Epithelial cell of esophagus (primary cell): ENCODE results near the gene ZFYVE1.
"Not testable (repeated sequence)": the region's sequence is repeated elsewhere in the genome, so short reads cannot be mapped to it uniquely, and the experiment has no call there.

Source experiments
- DNase-seq: peaks from one replicate; pipeline ENCODE4 v3.0.0; 2010; ENCODE audit warnings: low read depth
- H3K4me3 ChIP-seq: 2 replicates; pipeline ENCODE4 v1.5.1; 2011; ENCODE audit warnings: mild to moderate bottlenecking, low read length, control low read depth
- CTCF ChIP-seq: IDR thresholded peaks from 2 replicates; pipeline ENCODE4 v1.5.1; 2011; ENCODE audit warnings: low read depth, mild to moderate bottlenecking, low read length, control low read depth, inconsistent platforms; ENCODE audit not compliant: insufficient read depth; ENCODE audit errors: missing control alignments

The ZFYVE1 gene

DNA sequence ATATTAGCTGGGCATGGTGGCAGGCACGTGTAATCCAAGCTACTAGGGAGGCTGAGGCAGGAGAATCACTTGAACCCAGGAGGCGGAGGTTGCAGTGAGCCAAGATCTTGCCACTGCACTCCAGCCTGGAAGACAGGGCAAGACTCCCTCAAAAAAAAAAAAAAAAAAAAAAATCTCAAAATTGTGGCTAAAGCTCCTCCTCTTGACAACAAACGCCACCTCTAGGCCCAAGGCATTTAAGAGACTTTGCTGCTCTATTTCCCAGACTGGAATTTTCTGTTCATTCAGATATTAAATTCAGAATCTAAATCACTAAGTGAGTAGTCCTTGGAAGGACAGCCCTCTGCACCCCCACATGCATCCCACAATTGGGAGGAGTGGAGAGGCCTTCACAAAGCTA, 1.4 kb downstream of the ZFYVE1 start:
- no peak for TF ChIP-seq CTCF
- peak overlapping the region; percentile 76 for H3K4me3 ChIP-seq
- peak; percentile 22 for DNase-seq

- no peak overlapping the region for H3K4me3 ChIP-seq
- TF ChIP-seq CTCF = no peak
- DNase-seq = no peak
These were observed 4.9 kb downstream of the ZFYVE1 start for GRCh38 chr14:73022051-73022450.

DNA sequence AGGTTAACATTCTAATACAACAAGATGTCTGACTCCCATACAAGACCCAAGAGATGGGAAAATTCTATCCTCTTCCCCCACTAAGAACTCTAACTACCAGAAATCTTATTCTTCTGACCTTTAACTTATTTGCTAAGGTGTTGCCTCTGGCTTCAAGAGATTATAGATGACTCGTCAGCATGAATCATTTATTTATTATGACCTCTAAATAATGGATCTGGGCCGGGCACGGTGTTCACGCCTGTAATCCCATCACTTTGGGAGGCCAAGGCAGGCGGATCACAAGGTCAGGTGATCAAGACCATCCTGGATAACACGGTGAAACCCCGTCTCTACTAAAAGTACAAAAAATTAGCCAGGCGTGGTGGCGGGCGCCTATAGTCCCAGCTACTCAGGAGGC, 10.9 kb downstream of the ZFYVE1 start:
- peak; percentile 49 for DNase-seq
- H3K4me3 ChIP-seq = not testable (repeated sequence)

DNA sequence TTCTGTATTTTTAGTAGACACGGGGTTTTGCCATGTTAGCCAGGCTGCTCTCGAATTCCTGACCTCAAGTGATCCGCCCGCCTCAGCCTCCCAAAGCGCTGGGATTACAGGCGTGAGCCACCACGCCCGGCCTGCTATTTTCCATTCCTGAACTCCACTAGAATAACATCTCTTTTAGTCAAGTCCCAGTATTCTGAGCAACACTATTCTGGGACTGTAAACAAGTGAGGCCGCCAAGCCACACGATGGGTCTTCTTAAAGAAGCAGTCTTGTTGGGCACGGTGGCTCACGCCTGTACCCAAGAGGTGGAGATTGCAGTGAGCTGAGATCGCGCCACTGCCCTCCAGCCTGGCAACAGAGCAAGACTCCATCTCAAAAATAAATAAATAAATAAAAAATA, 11.4 kb downstream of the ZFYVE1 start:
- H3K4me3 ChIP-seq, DNase-seq: not testable (repeated sequence)

GRCh38 chr14:73014105-73014504, 12.8 kb downstream of the ZFYVE1 start:
- peak; percentile 45 for DNase-seq
- TF ChIP-seq CTCF = no peak
- no peak overlapping the region for H3K4me3 ChIP-seq

DNA sequence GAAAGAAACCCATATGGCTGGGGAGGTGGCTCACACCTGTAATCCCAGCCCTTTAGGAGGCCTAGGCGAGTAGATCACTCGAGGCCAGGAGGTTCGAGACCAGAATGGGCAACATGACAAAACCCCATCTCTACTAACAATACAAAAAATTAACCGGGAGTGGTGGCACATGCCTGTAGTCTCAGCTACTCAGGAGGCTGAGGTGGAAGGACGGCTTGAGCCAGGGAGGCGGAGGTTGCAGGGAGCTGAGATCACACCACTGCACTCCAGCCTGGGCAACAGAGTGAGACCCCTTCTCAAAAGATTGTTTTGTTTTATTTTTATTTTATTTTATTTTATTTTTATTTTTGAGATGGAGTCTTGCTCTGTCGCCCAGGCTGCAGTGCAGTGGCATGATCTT, 15.7 kb downstream of the ZFYVE1 start:
- not testable (repeated sequence) for DNase-seq

DNA sequence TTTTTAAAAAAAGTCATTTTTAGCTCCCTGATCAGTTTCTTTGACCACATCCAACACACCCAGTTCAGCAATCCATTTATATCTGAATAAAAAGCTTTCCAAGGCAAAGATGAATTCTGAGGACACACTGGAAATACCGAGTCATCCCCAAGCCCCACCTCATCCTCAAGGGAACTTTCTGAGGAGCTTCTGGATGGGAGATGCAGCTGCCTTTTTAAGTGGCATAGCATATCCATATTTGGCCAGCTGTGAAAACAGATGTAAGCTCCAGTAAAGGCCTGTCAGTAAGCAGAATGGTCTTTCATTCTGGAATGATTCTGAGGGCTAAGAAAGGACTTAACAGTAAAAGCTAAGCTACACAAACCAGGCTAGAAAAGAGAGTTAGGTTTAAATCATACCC, 18.4 kb downstream of the ZFYVE1 start:
- no peak for TF ChIP-seq CTCF
- H3K4me3 ChIP-seq = no peak overlapping the region
- no peak for DNase-seq

More for the DNA sequence above, 15.7 kb downstream of the ZFYVE1 start:
- not testable (repeated sequence) for H3K4me3 ChIP-seq

- no peak for DNase-seq
- H3K4me3 ChIP-seq = no peak overlapping the region
- TF ChIP-seq CTCF = no peak
These were observed 19.1 kb downstream of the ZFYVE1 start for GRCh38 chr14:73007835-73008234.

- H3K4me3 ChIP-seq, DNase-seq: not testable (repeated sequence)
These were observed 22.3 kb downstream of the ZFYVE1 start for GRCh38 chr14:73004641-73005040.
